AG09309 (cell line): ENCODE results near the gene MALAT1.

ENCODE experiments used
- DNase-seq: peaks from one replicate; pipeline ENCODE4 v3.0.0-alpha.2; 2010; ENCODE audit warnings: low read depth
- H3K4me3 ChIP-seq: 2 replicates; pipeline ENCODE4 v1.5.1; 2011; ENCODE audit warnings: mild to moderate bottlenecking, low read depth, low read length, moderate library complexity; ENCODE audit not compliant: control insufficient read depth
- CTCF ChIP-seq: IDR thresholded peaks from 2 replicates; pipeline ENCODE4 v1.5.1; 2011; ENCODE audit warnings: mild to moderate bottlenecking, low read depth, low read length, inconsistent platforms; ENCODE audit not compliant: insufficient read depth, control insufficient read depth; ENCODE audit errors: missing control alignments

The MALAT1 gene

DNA sequence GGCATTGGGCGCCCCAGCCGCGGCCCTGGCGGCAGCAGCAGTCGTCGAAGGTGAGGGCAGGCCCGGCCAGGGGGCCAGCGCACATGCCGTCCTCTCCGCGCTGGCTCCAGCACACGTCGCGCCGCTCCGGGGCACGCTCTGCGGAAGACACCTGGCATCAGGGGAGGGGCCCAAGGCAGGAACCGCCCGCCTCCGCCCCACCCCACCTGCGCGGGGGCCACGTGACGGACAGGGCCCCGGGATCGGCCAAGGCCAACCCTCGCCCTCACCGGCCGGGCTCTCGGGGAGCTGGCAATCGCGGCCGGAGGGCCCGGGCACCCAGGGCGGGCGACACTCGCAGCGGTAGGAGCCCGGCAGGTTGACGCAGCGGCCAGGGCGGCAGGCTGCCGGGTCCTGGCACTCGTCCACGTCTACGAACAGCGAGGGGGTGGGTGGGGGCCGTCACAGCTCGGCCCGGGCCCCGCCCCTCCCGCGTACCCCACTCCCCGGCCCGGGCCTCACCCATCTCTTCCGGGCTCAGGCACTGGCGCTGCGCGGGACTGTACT lies 41.0 kb downstream of the MALAT1 start:
- TF ChIP-seq CTCF, result no peak
- no peak for DNase-seq
- peak overlapping the region; percentile 50 for H3K4me3 ChIP-seq

DNA sequence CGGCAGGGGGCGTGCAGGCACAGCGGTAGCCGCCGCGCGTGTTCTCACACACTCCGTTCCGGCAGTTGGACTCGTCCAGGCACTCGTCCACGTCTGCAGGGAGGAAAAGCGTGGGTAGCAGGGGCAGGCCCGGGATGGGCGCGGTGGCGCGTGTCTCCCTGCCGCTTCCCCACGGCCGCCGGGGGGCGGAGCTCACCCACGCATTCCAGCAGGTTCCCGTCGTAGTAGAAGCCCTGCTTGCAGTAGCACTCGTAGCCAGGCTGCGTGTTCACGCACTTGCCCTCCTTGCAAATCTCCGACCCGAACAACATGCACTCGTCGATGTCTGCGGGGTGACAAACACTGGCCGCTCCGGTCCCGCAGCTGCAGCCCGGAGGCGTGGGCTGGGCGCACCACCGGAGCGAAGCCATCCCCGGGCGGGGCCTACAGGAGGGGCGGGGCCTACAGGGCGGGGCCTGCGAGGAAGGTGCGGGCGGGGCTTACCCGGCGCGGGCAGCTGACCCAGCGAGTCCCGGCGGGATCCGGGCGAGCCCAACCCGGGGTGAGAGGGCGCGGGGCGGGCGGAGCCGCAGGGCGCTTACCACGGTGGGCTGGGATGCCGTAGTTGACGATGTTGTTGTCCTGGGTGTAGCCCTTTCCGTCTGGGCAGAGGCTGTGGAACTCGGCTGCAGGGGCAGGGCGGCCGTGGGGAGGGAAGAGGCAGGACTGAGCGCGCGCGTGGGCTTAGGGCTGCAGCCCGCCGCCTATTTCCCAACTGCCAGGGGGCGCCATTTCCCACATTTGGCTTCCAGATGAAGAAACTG lies 41.6 kb downstream of the MALAT1 start:
- DNase-seq, result peak; percentile 43
- H3K4me3 ChIP-seq, result peak overlapping the region; percentile 50
- TF ChIP-seq CTCF, result peak; percentile 88

GRCh38 chr11:65541093-65541982 lies 42.5 kb downstream of the MALAT1 start:
- TF ChIP-seq CTCF, result no peak
- H3K4me3 ChIP-seq, result peak overlapping the region; percentile 39
- DNase-seq, result no peak

DNA sequence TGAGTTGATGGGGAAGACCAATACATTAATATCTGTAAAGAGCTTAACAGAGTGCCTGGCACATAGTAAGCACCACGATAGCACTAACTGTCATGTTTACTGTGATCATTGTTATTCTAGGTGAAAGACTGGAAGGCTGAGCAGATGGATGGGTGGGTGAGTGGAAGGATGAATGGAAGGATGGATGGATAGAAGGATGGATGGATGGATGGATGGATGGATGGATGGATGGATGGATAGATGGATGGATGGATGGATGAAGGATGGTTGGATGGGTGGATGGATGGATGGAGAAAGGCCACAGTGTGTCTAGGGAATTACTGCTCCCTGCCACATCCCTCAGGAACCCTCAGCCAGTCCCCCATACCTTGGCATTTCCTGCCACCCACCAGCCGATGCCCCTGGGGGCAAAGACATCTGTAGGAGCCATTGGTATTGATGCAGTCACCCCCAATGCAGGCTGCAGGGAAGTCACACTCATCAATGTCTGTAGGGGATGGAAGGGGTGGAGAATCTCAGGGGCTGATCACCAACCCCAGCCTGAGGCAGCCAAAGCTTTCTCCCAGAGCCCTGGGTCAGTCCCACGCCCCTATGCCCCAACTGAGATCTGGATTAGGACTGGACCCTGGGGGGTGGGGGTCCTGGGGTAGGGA lies 44.0 kb downstream of the MALAT1 start:
- no peak overlapping the region for H3K4me3 ChIP-seq
- TF ChIP-seq CTCF, result no peak
- no peak for DNase-seq

DNA sequence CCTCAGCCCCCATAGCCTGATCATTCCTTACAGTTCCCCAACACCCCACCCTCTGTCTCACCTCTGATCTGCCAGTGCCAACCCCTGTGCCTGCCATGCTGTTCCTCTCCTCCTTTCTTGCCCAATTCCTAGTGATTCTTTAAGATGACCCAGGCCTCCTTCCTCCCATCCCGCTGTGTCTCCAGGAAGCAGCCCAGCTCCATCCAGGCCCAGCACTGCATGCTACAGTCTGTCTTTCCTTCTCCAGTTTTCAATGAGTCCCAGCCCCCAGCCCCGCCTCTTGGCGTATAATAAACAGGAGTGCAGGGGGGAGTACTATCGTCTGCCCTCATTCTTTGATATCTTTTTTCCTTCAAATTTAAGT lies 47.0 kb downstream of the MALAT1 start:
- no peak overlapping the region for H3K4me3 ChIP-seq
- no peak for DNase-seq
- TF ChIP-seq CTCF, result no peak
